Activated B cell treated with CpG ODN at 0.5 μM for 24 hours (primary cell): ENCODE results near the gene DLGAP5. TPM values are rescaled to one million over a fixed set of nuclear protein-coding genes. Genes with fewer than 3 reads are reported as not detected.

Experiments
- ATAC-seq: fragments of 200-7000 bp; cut with Tn5 transposase; one replicate; pipeline ENCODE4 v1.10.0; 2021; ENCODE audit warnings: low read depth, mild to moderate bottlenecking, moderate library complexity
- CTCF ChIA-PET: fragments of 350-600 bp; sonication (Branson Sonifier 250); formaldehyde crosslinking; loops from one replicate; lab custom pipeline; 2021; ENCODE audit warnings: antibody characterized with exemption; lab: Charles Lee
- POLR2A ChIA-PET: fragments of 350-600 bp; sonication (Branson Sonifier 250); formaldehyde crosslinking; loops from one replicate; lab custom pipeline; 2021; ENCODE audit warnings: antibody characterized with exemption; lab: Charles Lee
- DNase-seq: peaks from one replicate; pipeline ENCODE4 v3.0.0; 2022
- H3K27ac Mint-ChIP-seq: one replicate; pipeline ENCODE4 v1.8.0; 2020; ENCODE audit warnings: mixed read lengths
- H3K27me3 Mint-ChIP-seq: one replicate; pipeline ENCODE4 v1.8.0; 2021; ENCODE audit warnings: mixed read lengths
- H3K36me3 Mint-ChIP-seq: one replicate; pipeline ENCODE4 v1.8.0; 2021; ENCODE audit warnings: low read depth, mixed read lengths
- H3K4me1 Mint-ChIP-seq: one replicate; pipeline ENCODE4 v1.8.0; 2021; ENCODE audit warnings: mixed read lengths
- H3K4me3 Mint-ChIP-seq: one replicate; pipeline ENCODE4 v1.8.0; 2020; ENCODE audit warnings: mild to moderate bottlenecking, mixed read lengths
- H3K9me3 Mint-ChIP-seq: one replicate; pipeline ENCODE4 v1.8.0; 2020; ENCODE audit warnings: mixed read lengths
- intact Hi-C: fragments of 100-400 bp; cut with micrococcal nuclease; formaldehyde crosslinking; loops from one replicate; pipeline ENCODE4 v1.15.1; 2024
- total RNA-seq: library from RNA; stranded (reverse); gene quantifications from 2 replicates; pipeline ENCODE4 v1.2.3, GENCODE V29; 2022
- TF ChIP-seq, protein P1 (sequence below): fragments of 200-600 bp; IDR thresholded peaks from one replicate; pipeline ENCODE4 v1.8.0; 2022; ENCODE audit warnings: antibody characterized with exemption, mild to moderate bottlenecking

The DLGAP5 gene
- total RNA-seq, 1 donor from 2014 or later, result 0.73 TPM

DNA sequence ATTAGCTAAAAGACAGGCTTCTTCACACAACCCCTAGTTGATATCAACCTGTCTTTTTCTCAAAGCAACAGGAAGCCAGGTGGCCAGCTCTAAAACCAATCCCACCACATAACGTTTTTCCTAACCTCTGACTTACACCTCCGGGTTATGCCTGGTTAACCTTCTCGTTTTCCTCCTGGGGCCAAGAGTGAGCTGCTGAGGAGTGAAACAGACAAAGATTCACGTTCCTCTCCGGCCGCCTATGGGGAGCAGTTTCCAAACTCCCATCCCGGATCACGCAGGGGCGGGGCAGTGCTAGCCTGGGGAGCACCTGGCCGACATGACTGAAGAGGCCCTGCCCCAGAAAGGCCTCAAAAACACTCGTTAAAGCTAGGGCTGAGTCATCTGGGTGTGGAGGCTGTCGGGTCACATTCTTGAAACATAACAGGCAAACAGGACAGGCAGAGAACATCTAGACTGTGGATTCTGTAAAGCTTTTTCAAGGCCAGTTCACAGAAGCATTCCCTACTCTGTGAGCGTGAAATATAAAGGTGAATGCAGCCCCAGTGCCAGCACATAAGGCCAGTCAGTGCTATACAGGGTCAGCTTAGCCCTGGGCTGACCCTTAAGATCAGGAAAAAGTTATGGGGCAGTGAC is 88.3 kb downstream of the DLGAP5 start:
- ATAC-seq (peak; percentile 5), DNase-seq (peak; percentile 23)
- TF ChIP-seq, protein P1, sequence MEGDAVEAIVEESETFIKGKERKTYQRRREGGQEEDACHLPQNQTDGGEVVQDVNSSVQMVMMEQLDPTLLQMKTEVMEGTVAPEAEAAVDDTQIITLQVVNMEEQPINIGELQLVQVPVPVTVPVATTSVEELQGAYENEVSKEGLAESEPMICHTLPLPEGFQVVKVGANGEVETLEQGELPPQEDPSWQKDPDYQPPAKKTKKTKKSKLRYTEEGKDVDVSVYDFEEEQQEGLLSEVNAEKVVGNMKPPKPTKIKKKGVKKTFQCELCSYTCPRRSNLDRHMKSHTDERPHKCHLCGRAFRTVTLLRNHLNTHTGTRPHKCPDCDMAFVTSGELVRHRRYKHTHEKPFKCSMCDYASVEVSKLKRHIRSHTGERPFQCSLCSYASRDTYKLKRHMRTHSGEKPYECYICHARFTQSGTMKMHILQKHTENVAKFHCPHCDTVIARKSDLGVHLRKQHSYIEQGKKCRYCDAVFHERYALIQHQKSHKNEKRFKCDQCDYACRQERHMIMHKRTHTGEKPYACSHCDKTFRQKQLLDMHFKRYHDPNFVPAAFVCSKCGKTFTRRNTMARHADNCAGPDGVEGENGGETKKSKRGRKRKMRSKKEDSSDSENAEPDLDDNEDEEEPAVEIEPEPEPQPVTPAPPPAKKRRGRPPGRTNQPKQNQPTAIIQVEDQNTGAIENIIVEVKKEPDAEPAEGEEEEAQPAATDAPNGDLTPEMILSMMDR, result no peak
- Mint-ChIP-seq H3K36me3 (no peaks in the 10 kb centered on the region), H3K4me3 (peak overlapping the region; percentile 58), H3K4me1 (peaks cover 52% of the 10 kb centered on the region), H3K27ac (peak overlapping the region; percentile 87), H3K9me3 (peaks cover 4% of the 10 kb centered on the region), H3K27me3 (no peaks in the 10 kb centered on the region)
- ChIA-PET CTCF (interaction anchor here (0.7 to 1.1 kb wide), 5 partner anchors 13 to 52 kb away, joined by 3 to 5 read pairs (median 3); partner anchors contain the start of gene MAPK1IP1L), POLR2A (interaction anchor here (1.1 to 5.2 kb wide), 6 partner anchors 16 to 57 kb away, joined by 3 to 78 read pairs (median 11); partner anchors contain the start of genes LGALS3 and MAPK1IP1L)
- intact Hi-C loops, result no loop called here

DNA sequence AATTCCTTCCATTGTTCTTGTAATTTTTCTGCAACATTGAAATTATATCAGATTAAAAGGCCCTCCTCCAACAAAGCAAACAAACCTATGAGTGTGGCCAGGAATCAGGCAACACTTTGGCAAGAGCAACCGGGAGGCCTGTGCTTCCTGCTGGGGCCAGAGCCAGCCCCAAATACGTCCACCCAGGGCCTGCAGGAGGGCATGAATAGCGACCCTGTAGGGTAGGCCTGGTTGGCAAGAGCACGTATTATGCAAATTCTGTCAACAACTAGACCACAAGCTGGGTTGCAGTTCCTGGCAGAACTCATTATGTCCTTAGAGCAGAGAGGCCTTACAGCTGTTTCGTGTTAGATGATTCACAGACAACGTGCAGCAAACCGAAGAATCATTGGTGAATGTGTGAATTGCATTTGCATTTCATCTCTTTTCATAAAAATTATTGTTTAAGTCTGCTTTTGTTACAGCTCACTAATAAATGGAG is 89.2 kb downstream of the DLGAP5 start:
- Mint-ChIP-seq H3K36me3 (no peaks in the 10 kb centered on the region), H3K9me3 (peaks cover 4% of the 10 kb centered on the region), H3K4me1 (peaks cover 55% of the 10 kb centered on the region), H3K27me3 (no peaks in the 10 kb centered on the region), H3K4me3 (peak overlapping the region; percentile 61), H3K27ac (peak overlapping the region; percentile 87)
- intact Hi-C loops, result loop anchor here (1.0 kb wide), 4 partner anchors 13 to 51 kb away; partner anchors contain the start of genes LGALS3 and MAPK1IP1L
- DNase-seq (peak; percentile 37), ATAC-seq (peak; percentile 77)
- ChIA-PET POLR2A (interaction anchor here (0.9 to 5.2 kb wide), 7 partner anchors 17 to 58 kb away, joined by 3 to 78 read pairs (median 7); partner anchors contain the start of genes LGALS3 and MAPK1IP1L), CTCF (interaction anchor here (0.8 to 1.1 kb wide), 4 partner anchors 12 to 51 kb away, joined by 3 to 5 read pairs (median 3); partner anchors contain the start of gene MAPK1IP1L)
- TF ChIP-seq, protein P1, result no peak

DNA sequence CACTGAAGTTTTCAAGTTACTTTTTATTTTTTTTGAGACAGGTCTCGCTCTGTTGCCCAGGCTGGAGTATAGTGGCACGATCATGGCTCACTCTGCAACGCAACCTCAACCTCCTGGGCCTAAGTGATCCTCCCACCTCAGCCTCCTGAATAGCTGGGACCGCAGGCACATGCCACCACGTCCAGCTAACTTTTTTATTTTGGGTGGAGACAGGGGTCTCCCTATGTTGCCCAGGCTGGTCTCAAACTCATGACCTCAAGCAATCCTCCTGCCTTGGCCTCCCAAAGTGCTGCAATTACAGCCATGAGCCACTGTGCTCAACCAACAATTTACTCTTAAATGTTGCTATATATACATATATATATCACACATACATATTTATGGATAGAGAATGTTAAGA is 89.7 kb downstream of the DLGAP5 start:
- no peak overlapping the region for H3K4me3 Mint-ChIP-seq
- POLR2A ChIA-PET, result interaction anchor here (0.9 to 5.2 kb wide), 5 partner anchors 23 to 50 kb away, joined by 3 to 78 read pairs (median 15); partner anchors contain the start of genes LGALS3 and MAPK1IP1L
- intact Hi-C loops, result loop anchor here (1.0 kb wide), 4 partner anchors 12 to 50 kb away; partner anchors contain the start of genes LGALS3 and MAPK1IP1L

DNA sequence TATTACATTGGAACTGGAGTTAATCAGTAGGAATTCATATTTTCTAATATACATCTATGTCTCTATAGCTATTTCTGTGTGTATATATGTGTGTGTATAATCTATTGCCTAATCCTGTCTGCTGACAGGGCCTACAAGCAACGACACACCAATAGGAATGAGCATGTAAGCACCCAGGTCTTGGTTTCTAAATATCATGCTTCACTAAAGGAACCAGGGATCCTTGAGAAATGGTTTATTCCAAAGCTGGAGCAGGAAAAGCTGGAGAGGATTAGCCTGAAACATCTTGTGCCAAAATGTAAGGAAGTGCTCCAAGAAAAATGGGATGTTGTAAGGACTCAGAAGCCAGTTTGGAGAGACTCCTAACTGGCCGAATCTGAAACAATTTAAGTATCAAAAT is 91.6 kb downstream of the DLGAP5 start:
- TF ChIP-seq, protein P1, result no peak
- no peak overlapping the region for H3K27ac Mint-ChIP-seq
- ChIA-PET POLR2A (interaction anchor here (1.2 kb wide), 1 partner anchor 30 kb away, joined by 17 read pairs; the partner anchor contains the start of gene LGALS3), CTCF (interaction anchor here (0.6 to 1.2 kb wide), 2 partner anchors 11 to 61 kb away, joined by 3 read pairs; no protein-coding TSS in a partner anchor)
- H3K4me3 Mint-ChIP-seq, result no peak overlapping the region
- H3K36me3 Mint-ChIP-seq, result no peaks in the 10 kb centered on the region
- no peak for DNase-seq
- no peak for ATAC-seq
- no peaks in the 10 kb centered on the region for H3K27me3 Mint-ChIP-seq
- H3K9me3 Mint-ChIP-seq, result peaks cover 4% of the 10 kb centered on the region
- intact Hi-C loops, result no loop called here
- peaks cover 58% of the 10 kb centered on the region for H3K4me1 Mint-ChIP-seq

More for the DNA sequence above, 89.7 kb downstream of the DLGAP5 start:
- Mint-ChIP-seq H3K27me3 (no peaks in the 10 kb centered on the region), H3K4me1 (peaks cover 58% of the 10 kb centered on the region), H3K36me3 (no peaks in the 10 kb centered on the region), H3K27ac (no peak overlapping the region), H3K9me3 (peaks cover 4% of the 10 kb centered on the region)
- ATAC-seq, result no peak
- CTCF ChIA-PET, result interaction anchor here (0.8 to 1.1 kb wide), 2 partner anchors 12 to 28 kb away, joined by 3 read pairs; no protein-coding TSS in a partner anchor
- no peak for DNase-seq
- TF ChIP-seq, protein P1, result no peak
